Raji (cell line): Measurements from ENCODE around the gene INHBB.

Source experiments
- POLR2A ChIP-seq: IDR thresholded peaks from 2 replicates; pipeline ENCODE4 v1.6.1; 2011; ENCODE audit warnings: low read depth, low read length, control low read depth; ENCODE audit not compliant: insufficient read depth

The INHBB gene

GRCh38 chr2:120323807-120324399, 22.0 kb upstream of the INHBB start:
- TF ChIP-seq POLR2A, result no peak

GRCh38 chr2:120324933-120325332, 21.0 kb upstream of the INHBB start:
- no peak for TF ChIP-seq POLR2A

- no peak for TF ChIP-seq POLR2A
These were observed 19.9 kb upstream of the INHBB start for GRCh38 chr2:120326066-120326465.

- TF ChIP-seq POLR2A, result no peak
These were observed 14.8 kb upstream of the INHBB start for GRCh38 chr2:120330946-120331822.

- TF ChIP-seq POLR2A, result no peak
These were observed 14.0 kb upstream of the INHBB start for GRCh38 chr2:120331903-120332302.

GRCh38 chr2:120332384-120332783, 13.6 kb upstream of the INHBB start:
- TF ChIP-seq POLR2A, result no peak

GRCh38 chr2:120334068-120334467, 11.9 kb upstream of the INHBB start:
- no peak for TF ChIP-seq POLR2A

- no peak for TF ChIP-seq POLR2A
These were observed 9.2 kb upstream of the INHBB start for GRCh38 chr2:120336749-120337148.

- no peak for TF ChIP-seq POLR2A
These were observed 7.9 kb upstream of the INHBB start for GRCh38 chr2:120338015-120338414.

- TF ChIP-seq POLR2A, result no peak
These were observed 4.0 kb upstream of the INHBB start for GRCh38 chr2:120341977-120342376.

- TF ChIP-seq POLR2A, result no peak
These were observed 3.5 kb upstream of the INHBB start for GRCh38 chr2:120342446-120342845.

GRCh38 chr2:120343100-120343432, 2.9 kb upstream of the INHBB start:
- TF ChIP-seq POLR2A, result no peak

- no peak for TF ChIP-seq POLR2A
These were observed 2.4 kb upstream of the INHBB start for GRCh38 chr2:120343433-120344105.

- TF ChIP-seq POLR2A, result no peak
These were observed 1.5 kb upstream of the INHBB start for GRCh38 chr2:120344214-120344975.

- TF ChIP-seq POLR2A, result no peak
These were observed 857 bp upstream of the INHBB start for GRCh38 chr2:120344976-120345581.

- TF ChIP-seq POLR2A, result no peak
These were observed 328 bp upstream of the INHBB start for GRCh38 chr2:120345608-120346007.
